ENCODE results near the gene FBF1. TPM values are rescaled to one million over a fixed set of nuclear protein-coding genes. Genes with fewer than 3 reads are reported as not detected.
A peak's percentile ranks its signal among the peaks of the same experiment; 100 is the strongest.

The FBF1 gene
- total RNA-seq, 1 experiment from 2014 or later: 8.3 TPM

DNA sequence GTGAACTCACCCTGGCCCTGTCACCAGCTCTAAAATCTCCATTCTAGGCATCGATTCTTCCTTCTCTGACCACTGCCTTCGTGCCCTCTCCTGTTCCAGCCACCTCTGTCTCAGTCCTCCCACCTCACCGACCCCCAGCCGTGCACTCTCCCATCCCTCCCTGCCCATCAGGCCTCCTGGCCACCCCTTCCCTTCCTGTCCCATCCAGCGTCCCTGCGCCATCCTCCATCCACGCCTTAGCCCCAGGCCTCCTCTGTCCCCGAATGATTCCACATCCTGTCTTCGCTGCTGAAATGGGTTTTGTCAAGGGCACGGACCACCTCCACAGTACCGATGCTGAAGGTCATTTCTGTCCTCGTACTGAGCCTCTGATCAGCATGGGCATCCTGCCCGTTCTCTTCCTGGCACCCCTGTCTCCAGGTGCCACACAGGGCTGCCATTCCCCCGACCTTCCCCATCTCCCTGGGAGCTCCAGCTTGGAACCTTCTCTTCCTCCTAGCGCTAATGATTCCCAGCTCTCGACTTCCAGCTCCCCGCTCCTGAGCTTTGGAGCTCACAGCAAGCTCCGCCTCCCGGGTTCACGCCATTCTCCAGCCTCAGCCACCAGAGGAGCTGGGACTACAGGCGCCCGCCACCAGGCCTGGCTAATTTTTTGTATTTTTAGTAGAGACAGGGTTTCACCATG, 46.7 kb downstream of the FBF1 start:
- H4K5ac ChIP-seq (ENCODE audit: insufficient read length, low read depth, low read length): no peak overlapping the region

More for the DNA sequence above, 46.7 kb downstream of the FBF1 start:
- Histone ChIP-seq H2BK5ac (ENCODE audit: insufficient read length, low read length) (no peak overlapping the region), H3K23me2 (ENCODE audit: insufficient read length, low read depth, low read length, poor library complexity, severe bottlenecking) (peaks cover 8% of the 10 kb centered on the region), H4K20me1 (ENCODE audit: control insufficient read depth, insufficient read depth, insufficient read length) (no peaks in the 10 kb centered on the region), H2BK15ac (ENCODE audit: low read depth, low read length) (no peak overlapping the region), H2BK12ac (ENCODE audit: insufficient read length, low read depth, low read length) (no peak overlapping the region), H3K4me2 (ENCODE audit: insufficient read depth, insufficient read length, low read length) (no peak overlapping the region), H2AK5ac (ENCODE audit: insufficient read length, low read length) (no peak overlapping the region), H3K79me2 (ENCODE audit: insufficient read depth, low read length) (no peaks in the 10 kb centered on the region), H3K9ac (ENCODE audit: extremely low read depth, insufficient read length, low read length) (no peak overlapping the region), H3T11ph (ENCODE audit: low read length) (no peak overlapping the region), H3K79me1 (ENCODE audit: insufficient read depth, low read depth, low read length, poor library complexity, severe bottlenecking) (no peaks in the 10 kb centered on the region), H3K18ac (ENCODE audit: insufficient read length, low read depth, low read length) (no peak overlapping the region), H4K8ac (replicated peaks; ENCODE audit: insufficient read length, low read depth, low read length) (no peak overlapping the region), H2AFZ (ENCODE audit: low read length) (no peak overlapping the region), H4K91ac (ENCODE audit: insufficient read length, low read depth, low read length) (no peak overlapping the region), H3K27me3 (ENCODE audit: insufficient read depth, low read length) (no peaks in the 10 kb centered on the region), H2BK120ac (ENCODE audit: low read depth, low read length, poor library complexity, severe bottlenecking) (no peak overlapping the region), H2BK20ac (ENCODE audit: low read depth, low read length, poor library complexity, severe bottlenecking) (no peak overlapping the region), H3K56ac (ENCODE audit: insufficient read length, low read depth, low read length) (no peak overlapping the region), H3K27ac (ENCODE audit: insufficient read length, low read depth, low read length) (no peak overlapping the region), H3K4ac (ENCODE audit: low read depth, low read length) (no peak overlapping the region), H3K23ac (ENCODE audit: insufficient read length, low read depth, low read length) (no peak overlapping the region), H3K4me1 (ENCODE audit: insufficient read depth, low read length) (no peaks in the 10 kb centered on the region; the same call in 1 of the 2 replicates), H3K14ac (ENCODE audit: insufficient read depth, low read length) (no peak overlapping the region), H3K9me3 (ENCODE audit: control insufficient read depth, low read depth, low read length) (no peaks in the 10 kb centered on the region)
- WGBS (ENCODE audit: extremely low coverage, insufficient read length, low lambda C conversion rate): no CpG with 5 or more reads among the region's 22 CpGs
- H3K27me3 Mint-ChIP-seq (ENCODE audit: low read depth): no peaks in the 10 kb centered on the region; the same call in 1 of the 2 replicates
- TF ChIP-seq, protein P1, sequence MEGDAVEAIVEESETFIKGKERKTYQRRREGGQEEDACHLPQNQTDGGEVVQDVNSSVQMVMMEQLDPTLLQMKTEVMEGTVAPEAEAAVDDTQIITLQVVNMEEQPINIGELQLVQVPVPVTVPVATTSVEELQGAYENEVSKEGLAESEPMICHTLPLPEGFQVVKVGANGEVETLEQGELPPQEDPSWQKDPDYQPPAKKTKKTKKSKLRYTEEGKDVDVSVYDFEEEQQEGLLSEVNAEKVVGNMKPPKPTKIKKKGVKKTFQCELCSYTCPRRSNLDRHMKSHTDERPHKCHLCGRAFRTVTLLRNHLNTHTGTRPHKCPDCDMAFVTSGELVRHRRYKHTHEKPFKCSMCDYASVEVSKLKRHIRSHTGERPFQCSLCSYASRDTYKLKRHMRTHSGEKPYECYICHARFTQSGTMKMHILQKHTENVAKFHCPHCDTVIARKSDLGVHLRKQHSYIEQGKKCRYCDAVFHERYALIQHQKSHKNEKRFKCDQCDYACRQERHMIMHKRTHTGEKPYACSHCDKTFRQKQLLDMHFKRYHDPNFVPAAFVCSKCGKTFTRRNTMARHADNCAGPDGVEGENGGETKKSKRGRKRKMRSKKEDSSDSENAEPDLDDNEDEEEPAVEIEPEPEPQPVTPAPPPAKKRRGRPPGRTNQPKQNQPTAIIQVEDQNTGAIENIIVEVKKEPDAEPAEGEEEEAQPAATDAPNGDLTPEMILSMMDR (conservative IDR thresholded peaks at IDR 0.05): no peak
- H3K27ac Mint-ChIP-seq: peak overlapping the region; percentile 24 to 79 (median 71); a peak in 5 of 7 replicates
- peaks cover 14 to 41% (median 31%) of the 10 kb centered on the region in 3 experiments for H3K36me3 Mint-ChIP-seq (ENCODE audit: insufficient read depth in 1 of 3, low read depth in 3 of 3)
- DNase-seq: peak; percentile 75
- peak overlapping the region in 1 of 2 experiments; percentile 33; a peak in 2 of 5 replicates for H3K4me3 Mint-ChIP-seq
- H3K4me1 Mint-ChIP-seq: peaks cover 25 to 28% of the 10 kb centered on the region in 2 experiments
- H3K9me3 Mint-ChIP-seq: no peaks in the 10 kb centered on the region

All from H9 (cell line).